Transverse colon (tissue), 3 donors: ENCODE measurements around the gene KRTAP4-9.

Experiments used
- POLR2A ChIP-seq: fragments of 450-650 bp; IDR thresholded peaks from one replicate; pipeline ENCODE4 v1.6.1; 2016; ENCODE audit warnings: antibody characterized with exemption, mild to moderate bottlenecking, moderate library complexity
- TF ChIP-seq, protein P1 (sequence below), 5 experiments: fragments of 200-600 bp in 3 of 5; fragments of 450-650 bp in 2 of 5; sonication (generic) in 3 of 5; IDR thresholded peaks; 1 replicate in 2 of 5; 2 replicates in 3 of 5; pipeline ENCODE4 v1.5.1; 2016 to 2017; ENCODE audit warnings: antibody characterized with exemption in 5 of 5, inconsistent platforms in 3 of 5, mild to moderate bottlenecking in 2 of 5, moderate library complexity in 1 of 5

DNA sequence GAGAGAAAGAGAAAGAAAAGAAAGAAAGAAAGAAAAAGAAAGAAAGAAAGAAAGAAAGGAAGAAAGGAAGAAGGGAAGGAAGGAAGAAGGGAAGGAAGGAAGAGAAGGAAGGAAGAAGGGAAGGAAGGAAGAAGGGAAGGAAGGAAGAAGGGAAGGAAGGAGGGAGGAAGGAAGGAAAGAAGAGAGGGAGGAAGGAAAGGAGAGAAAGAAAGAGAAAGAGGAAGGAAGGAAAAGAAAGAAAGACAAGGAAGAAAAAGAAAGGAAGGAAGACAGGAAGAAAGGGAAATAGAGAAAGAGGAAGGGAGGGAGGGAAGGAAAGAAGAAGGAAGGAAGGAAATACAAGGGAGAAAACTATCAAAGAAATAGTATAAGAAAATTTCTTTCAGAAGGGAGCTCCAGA is 28.4 kb upstream of the KRTAP4-9 start:
- TF ChIP-seq, protein P1, sequence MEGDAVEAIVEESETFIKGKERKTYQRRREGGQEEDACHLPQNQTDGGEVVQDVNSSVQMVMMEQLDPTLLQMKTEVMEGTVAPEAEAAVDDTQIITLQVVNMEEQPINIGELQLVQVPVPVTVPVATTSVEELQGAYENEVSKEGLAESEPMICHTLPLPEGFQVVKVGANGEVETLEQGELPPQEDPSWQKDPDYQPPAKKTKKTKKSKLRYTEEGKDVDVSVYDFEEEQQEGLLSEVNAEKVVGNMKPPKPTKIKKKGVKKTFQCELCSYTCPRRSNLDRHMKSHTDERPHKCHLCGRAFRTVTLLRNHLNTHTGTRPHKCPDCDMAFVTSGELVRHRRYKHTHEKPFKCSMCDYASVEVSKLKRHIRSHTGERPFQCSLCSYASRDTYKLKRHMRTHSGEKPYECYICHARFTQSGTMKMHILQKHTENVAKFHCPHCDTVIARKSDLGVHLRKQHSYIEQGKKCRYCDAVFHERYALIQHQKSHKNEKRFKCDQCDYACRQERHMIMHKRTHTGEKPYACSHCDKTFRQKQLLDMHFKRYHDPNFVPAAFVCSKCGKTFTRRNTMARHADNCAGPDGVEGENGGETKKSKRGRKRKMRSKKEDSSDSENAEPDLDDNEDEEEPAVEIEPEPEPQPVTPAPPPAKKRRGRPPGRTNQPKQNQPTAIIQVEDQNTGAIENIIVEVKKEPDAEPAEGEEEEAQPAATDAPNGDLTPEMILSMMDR (IDR thresholded peaks at IDR 0.05): no peak
- TF ChIP-seq POLR2A: no peak
